Bronchial epithelial cell (primary cell): Measurements from ENCODE around the gene CDK19. TPM values are rescaled to one million over a fixed set of nuclear protein-coding genes. Genes with fewer than 3 reads are reported as not detected.

ENCODE experiments used
- DNase-seq: peaks from one replicate; pipeline ENCODE4 v3.0.0-alpha.2; 2010; ENCODE audit warnings: low read depth
- FAIRE-seq: peaks from 2 replicates; lab custom pipeline; 2011; peaks lifted over from hg19 to GRCh38; lab: Jason Lieb, UNC
- H3K27me3 ChIP-seq: 2 replicates; pipeline ENCODE4 v1.5.1; 2011; ENCODE audit warnings: low read length; ENCODE audit not compliant: control insufficient read depth, insufficient read depth
- H3K36me3 ChIP-seq: 2 replicates; pipeline ENCODE4 v1.5.1; 2011; ENCODE audit warnings: low read length; ENCODE audit not compliant: control insufficient read depth, insufficient read depth
- H3K4me3 ChIP-seq: 2 replicates; pipeline ENCODE4 v1.5.1; 2011; ENCODE audit warnings: mild to moderate bottlenecking, low read depth, low read length, control low read depth
- total RNA-seq: library from RNA; depleted of rRNA; stranded (reverse); fragments of >200 nt; gene quantifications from 2 replicates; pipeline ENCODE4 v1.2.1, GENCODE V29; 2014
- TF ChIP-seq, protein P1 (sequence below): IDR thresholded peaks from 2 replicates; pipeline ENCODE4 v1.5.1; 2011; ENCODE audit warnings: mild to moderate bottlenecking, moderate library complexity, low read length, control low read depth, inconsistent platforms; ENCODE audit not compliant: insufficient read depth, severe bottlenecking

Gene CDK19
- total RNA-seq, 1 donor from 2014 or later: 6.1 TPM

- no peak overlapping the region for H3K4me3 ChIP-seq
- FAIRE-seq: no peak
- TF ChIP-seq, protein P1, sequence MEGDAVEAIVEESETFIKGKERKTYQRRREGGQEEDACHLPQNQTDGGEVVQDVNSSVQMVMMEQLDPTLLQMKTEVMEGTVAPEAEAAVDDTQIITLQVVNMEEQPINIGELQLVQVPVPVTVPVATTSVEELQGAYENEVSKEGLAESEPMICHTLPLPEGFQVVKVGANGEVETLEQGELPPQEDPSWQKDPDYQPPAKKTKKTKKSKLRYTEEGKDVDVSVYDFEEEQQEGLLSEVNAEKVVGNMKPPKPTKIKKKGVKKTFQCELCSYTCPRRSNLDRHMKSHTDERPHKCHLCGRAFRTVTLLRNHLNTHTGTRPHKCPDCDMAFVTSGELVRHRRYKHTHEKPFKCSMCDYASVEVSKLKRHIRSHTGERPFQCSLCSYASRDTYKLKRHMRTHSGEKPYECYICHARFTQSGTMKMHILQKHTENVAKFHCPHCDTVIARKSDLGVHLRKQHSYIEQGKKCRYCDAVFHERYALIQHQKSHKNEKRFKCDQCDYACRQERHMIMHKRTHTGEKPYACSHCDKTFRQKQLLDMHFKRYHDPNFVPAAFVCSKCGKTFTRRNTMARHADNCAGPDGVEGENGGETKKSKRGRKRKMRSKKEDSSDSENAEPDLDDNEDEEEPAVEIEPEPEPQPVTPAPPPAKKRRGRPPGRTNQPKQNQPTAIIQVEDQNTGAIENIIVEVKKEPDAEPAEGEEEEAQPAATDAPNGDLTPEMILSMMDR: no peak
- no peaks in the 10 kb centered on the region for H3K27me3 ChIP-seq
- no peaks in the 10 kb centered on the region for H3K36me3 ChIP-seq
- no peak for DNase-seq
Measured at GRCh38 chr6:110660066-110660655, 155.1 kb downstream of the CDK19 start.

DNA sequence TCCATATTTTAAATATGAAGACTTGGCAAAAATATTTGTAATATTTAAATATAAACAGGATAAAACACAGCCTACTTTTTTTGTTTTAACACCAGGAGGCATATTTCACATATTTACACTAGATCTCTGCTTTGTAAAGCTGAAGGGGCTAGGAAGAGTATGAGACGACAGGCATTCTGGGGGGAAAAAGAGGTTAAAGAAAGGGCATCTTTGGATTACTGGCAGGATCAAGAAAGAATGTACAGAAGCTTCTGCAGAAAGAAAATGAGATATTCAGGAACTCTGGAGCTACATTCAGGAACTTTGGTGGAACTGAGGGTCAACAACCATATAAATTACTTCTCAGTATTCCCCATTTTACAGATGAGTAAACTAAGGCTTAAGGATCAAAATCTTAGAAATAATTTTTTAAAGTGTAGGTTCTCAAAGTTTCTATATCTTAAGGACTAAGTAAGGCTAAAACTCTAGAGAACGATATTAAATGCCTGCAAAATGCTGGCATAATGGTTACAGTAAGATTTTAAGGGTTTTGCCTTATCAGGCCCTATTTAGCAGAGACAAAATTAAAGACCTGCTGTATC, 156.5 kb downstream of the CDK19 start:
- Histone ChIP-seq H3K27me3 (no peaks in the 10 kb centered on the region), H3K36me3 (no peaks in the 10 kb centered on the region), H3K4me3 (no peak overlapping the region)
- TF ChIP-seq, protein P1: no peak
- no peak for FAIRE-seq
- DNase-seq: no peak

- FAIRE-seq (no peak), DNase-seq (peak; percentile 81)
- H3K36me3 ChIP-seq: no peaks in the 10 kb centered on the region
- H3K4me3 ChIP-seq: no peak overlapping the region
- TF ChIP-seq, protein P1: no peak
- no peaks in the 10 kb centered on the region for H3K27me3 ChIP-seq
Measured at GRCh38 chr6:110656492-110656891, 158.8 kb downstream of the CDK19 start.

DNA sequence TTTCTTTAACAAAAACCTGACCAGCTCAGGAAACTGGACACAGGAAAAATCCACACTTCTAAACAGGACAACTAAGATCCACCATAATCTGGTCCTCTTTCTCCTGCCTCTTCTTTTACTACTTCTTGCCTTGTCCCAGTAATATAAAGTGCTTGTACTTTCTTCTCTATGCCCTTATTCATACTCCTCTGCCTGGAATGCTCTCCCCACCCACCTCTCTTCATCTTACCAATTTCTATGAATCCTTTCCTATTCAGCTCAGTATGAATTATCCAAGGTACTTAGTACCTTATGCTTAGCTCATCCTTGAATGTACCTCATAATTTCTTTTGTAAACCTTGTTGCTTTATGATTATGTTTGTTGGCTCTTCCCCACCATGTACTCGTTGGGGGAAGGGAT, 159.4 kb downstream of the CDK19 start:
- Histone ChIP-seq H3K4me3 (no peak overlapping the region), H3K27me3 (no peaks in the 10 kb centered on the region), H3K36me3 (no peaks in the 10 kb centered on the region)
- DNase-seq (peak; percentile 18), FAIRE-seq (no peak)
- TF ChIP-seq, protein P1: no peak

- TF ChIP-seq, protein P1: no peak
- peak; percentile 78 for DNase-seq
- no peak for FAIRE-seq
Measured at GRCh38 chr6:110654096-110654820, 161.0 kb downstream of the CDK19 start.

More at GRCh38 chr6:110654096-110654820, 161.0 kb downstream of the CDK19 start:
- no peaks in the 10 kb centered on the region for H3K36me3 ChIP-seq
- no peaks in the 10 kb centered on the region for H3K27me3 ChIP-seq
- H3K4me3 ChIP-seq: no peak overlapping the region
